ENCODE results near the gene RHBDD1.
A peak's percentile ranks its signal among the peaks of the same experiment; 100 is the strongest.
"Not testable (repeated sequence)": the region's sequence is repeated elsewhere in the genome, so short reads cannot be mapped to it uniquely, and the experiment has no call there.

RHBDD1 gene

GRCh38 chr2:226799976-226800940 is 35.6 kb upstream of the RHBDD1 start:
- peak; percentile 57 for DNase-seq (ENCODE audit: low read depth)

GRCh38 chr2:226800941-226801784 is 34.7 kb upstream of the RHBDD1 start:
- DNase-seq (ENCODE audit: low read depth), result peak; percentile 78

- DNase-seq (ENCODE audit: low read depth), result peak; percentile 84
Measured at GRCh38 chr2:226802573-226802972, 33.3 kb upstream of the RHBDD1 start.

- DNase-seq (ENCODE audit: low read depth), result no peak
Measured at GRCh38 chr2:226803410-226803809, 32.4 kb upstream of the RHBDD1 start.

GRCh38 chr2:226813148-226813701 is 22.6 kb upstream of the RHBDD1 start:
- DNase-seq (ENCODE audit: low read depth), result peak; percentile 48

- DNase-seq (ENCODE audit: low read depth), result no peak
Measured at GRCh38 chr2:226818930-226819329, 16.9 kb upstream of the RHBDD1 start.

GRCh38 chr2:226825056-226825455 is 10.8 kb upstream of the RHBDD1 start:
- no peak for DNase-seq (ENCODE audit: low read depth)

GRCh38 chr2:226828191-226828590 is 7.7 kb upstream of the RHBDD1 start:
- DNase-seq (ENCODE audit: low read depth), result peak; percentile 56

- DNase-seq (ENCODE audit: low read depth), result no peak
Measured at GRCh38 chr2:226829721-226830631, 5.9 kb upstream of the RHBDD1 start.

GRCh38 chr2:226831266-226831665 is 4.6 kb upstream of the RHBDD1 start:
- no peak for DNase-seq (ENCODE audit: low read depth)

GRCh38 chr2:226832061-226832460 is 3.8 kb upstream of the RHBDD1 start:
- no peak for DNase-seq (ENCODE audit: low read depth)

- DNase-seq (ENCODE audit: low read depth), result not testable (repeated sequence)
Measured at GRCh38 chr2:226834880-226835279, 974 bp upstream of the RHBDD1 start.

- DNase-seq (ENCODE audit: low read depth), result no peak
Measured at GRCh38 chr2:226835420-226835795, 446 bp upstream of the RHBDD1 start.

- no peak for DNase-seq (ENCODE audit: low read depth)
Measured at GRCh38 chr2:226836548-226836885, 663 bp downstream of the RHBDD1 start.

- DNase-seq (ENCODE audit: low read depth), result no peak
Measured at GRCh38 chr2:226837334-226837733, 1.5 kb downstream of the RHBDD1 start.

- DNase-seq (ENCODE audit: low read depth), result no peak
Measured at GRCh38 chr2:226837787-226838603, 2.1 kb downstream of the RHBDD1 start.

- DNase-seq (ENCODE audit: low read depth), result peak; percentile 33
Measured at GRCh38 chr2:226838722-226839121, 2.9 kb downstream of the RHBDD1 start.

GRCh38 chr2:226839161-226839560 is 3.3 kb downstream of the RHBDD1 start:
- no peak for DNase-seq (ENCODE audit: low read depth)

- no peak for DNase-seq (ENCODE audit: low read depth)
Measured at GRCh38 chr2:226839951-226840350, 4.1 kb downstream of the RHBDD1 start.

GRCh38 chr2:226843001-226843400 is 7.1 kb downstream of the RHBDD1 start:
- DNase-seq (ENCODE audit: low read depth), result not testable (repeated sequence)
